ENCODE data around the gene PRDM2.
A peak's percentile ranks its signal among the peaks of the same experiment; 100 is the strongest.

PRDM2 gene

DNA sequence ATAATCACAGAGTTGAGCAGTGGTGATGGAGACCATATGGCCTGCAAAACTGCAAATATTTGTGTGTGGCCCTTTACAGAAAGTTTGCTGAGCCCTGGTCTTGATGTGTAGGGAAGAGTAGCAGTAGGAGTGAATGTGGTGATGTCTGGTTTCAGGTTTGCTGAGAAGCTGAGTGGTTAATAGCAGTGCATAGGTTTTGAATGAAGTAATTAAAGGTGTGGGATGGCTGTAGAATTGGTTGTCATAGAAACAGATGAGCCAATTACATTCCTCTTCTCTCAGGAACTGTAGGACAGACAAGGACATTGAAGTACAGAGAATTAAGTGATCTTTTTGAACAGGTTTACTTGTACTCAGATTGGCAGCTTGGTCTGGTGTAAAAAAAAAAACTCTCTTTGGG lies 37.4 kb downstream of the PRDM2 start:
- Histone ChIP-seq H3K79me2 (ENCODE audit: insufficient read depth, low read length) (peaks cover 49% of the 10 kb centered on the region), H3F3A (ENCODE audit: insufficient read depth, low read length) (no peaks in the 10 kb centered on the region), H3K4me3 (ENCODE audit: low read depth, low read length, poor library complexity, severe bottlenecking) (no peak overlapping the region), H3K27ac (ENCODE audit: low read depth, low read length, poor library complexity, severe bottlenecking) (peak overlapping the region; percentile 31), H3K9ac (ENCODE audit: low read length) (no peak overlapping the region), H2AFZ (ENCODE audit: low read length) (no peak overlapping the region), H3K9me2 (ENCODE audit: low read depth, low read length) (no peaks in the 10 kb centered on the region), H4K20me1 (ENCODE audit: insufficient read depth, low read length) (no peaks in the 10 kb centered on the region), H3K4me1 (ENCODE audit: insufficient read depth, low read length, severe bottlenecking) (peaks cover 77% of the 10 kb centered on the region), H3K27me3 (ENCODE audit: insufficient read depth, low read length) (no peaks in the 10 kb centered on the region), H3K36me3 (ENCODE audit: insufficient read depth, low read length) (peaks cover 69% of the 10 kb centered on the region; the same call in 1 of the 2 replicates), H3K4me2 (ENCODE audit: low read length) (no peak overlapping the region), H3K9me3 (ENCODE audit: low read length) (no peaks in the 10 kb centered on the region)
- TF ChIP-seq CTCF (IDR thresholded peaks at IDR 0.05; ENCODE audit: low read length) (no peak), EZH2 (IDR thresholded peaks at IDR 0.05; ENCODE audit: borderline replicate concordance, low read length) (no peak)

DNA sequence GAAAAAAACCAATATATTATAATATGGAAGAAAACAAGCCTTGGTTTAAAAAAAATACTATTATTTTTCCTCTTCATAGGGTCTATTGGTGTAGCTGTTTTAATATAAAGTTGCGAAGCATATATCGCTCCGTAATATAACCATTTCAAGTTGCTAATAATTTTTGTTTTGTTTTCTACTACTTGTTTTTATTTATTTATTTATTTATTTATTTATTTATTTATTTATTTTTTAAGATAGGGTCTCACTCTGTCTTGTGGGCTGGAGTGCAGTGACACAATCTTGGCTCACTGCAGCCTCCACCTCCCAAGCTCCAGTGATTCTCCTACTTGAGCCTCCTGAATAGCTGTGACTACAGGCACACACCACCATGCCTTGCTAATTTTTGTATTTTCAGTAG lies 46.4 kb downstream of the PRDM2 start:
- peak overlapping the region; percentile 89 for H3K27ac ChIP-seq (ENCODE audit: low read depth, low read length, poor library complexity, severe bottlenecking)
- H2AFZ ChIP-seq (ENCODE audit: low read length) = no peak overlapping the region
- no peaks in the 10 kb centered on the region for H3K9me2 ChIP-seq (ENCODE audit: low read depth, low read length)
- no peak overlapping the region for H3K9ac ChIP-seq (ENCODE audit: low read length)
- H3K4me2 ChIP-seq (ENCODE audit: low read length) = peak overlapping the region; percentile 25; the same call in 1 of the 2 replicates
- H3K4me1 ChIP-seq (ENCODE audit: insufficient read depth, low read length, severe bottlenecking) = peaks cover 35% of the 10 kb centered on the region
- peaks cover 31% of the 10 kb centered on the region for H3K79me2 ChIP-seq (ENCODE audit: insufficient read depth, low read length)
- H3K27me3 ChIP-seq (ENCODE audit: insufficient read depth, low read length) = no peaks in the 10 kb centered on the region
- H3K9me3 ChIP-seq (ENCODE audit: low read length) = no peaks in the 10 kb centered on the region
- TF ChIP-seq EZH2 (IDR thresholded peaks at IDR 0.05; ENCODE audit: borderline replicate concordance, low read length) (no peak), CTCF (IDR thresholded peaks at IDR 0.05; ENCODE audit: low read length) (no peak)
- H3F3A ChIP-seq (ENCODE audit: insufficient read depth, low read length) = no peaks in the 10 kb centered on the region
- H3K4me3 ChIP-seq (ENCODE audit: low read depth, low read length, poor library complexity, severe bottlenecking) = no peak overlapping the region
- H3K36me3 ChIP-seq (ENCODE audit: insufficient read depth, low read length) = peaks cover 47% of the 10 kb centered on the region
- H4K20me1 ChIP-seq (ENCODE audit: insufficient read depth, low read length) = peaks cover 5% of the 10 kb centered on the region; the same call in 1 of the 2 replicates

DNA sequence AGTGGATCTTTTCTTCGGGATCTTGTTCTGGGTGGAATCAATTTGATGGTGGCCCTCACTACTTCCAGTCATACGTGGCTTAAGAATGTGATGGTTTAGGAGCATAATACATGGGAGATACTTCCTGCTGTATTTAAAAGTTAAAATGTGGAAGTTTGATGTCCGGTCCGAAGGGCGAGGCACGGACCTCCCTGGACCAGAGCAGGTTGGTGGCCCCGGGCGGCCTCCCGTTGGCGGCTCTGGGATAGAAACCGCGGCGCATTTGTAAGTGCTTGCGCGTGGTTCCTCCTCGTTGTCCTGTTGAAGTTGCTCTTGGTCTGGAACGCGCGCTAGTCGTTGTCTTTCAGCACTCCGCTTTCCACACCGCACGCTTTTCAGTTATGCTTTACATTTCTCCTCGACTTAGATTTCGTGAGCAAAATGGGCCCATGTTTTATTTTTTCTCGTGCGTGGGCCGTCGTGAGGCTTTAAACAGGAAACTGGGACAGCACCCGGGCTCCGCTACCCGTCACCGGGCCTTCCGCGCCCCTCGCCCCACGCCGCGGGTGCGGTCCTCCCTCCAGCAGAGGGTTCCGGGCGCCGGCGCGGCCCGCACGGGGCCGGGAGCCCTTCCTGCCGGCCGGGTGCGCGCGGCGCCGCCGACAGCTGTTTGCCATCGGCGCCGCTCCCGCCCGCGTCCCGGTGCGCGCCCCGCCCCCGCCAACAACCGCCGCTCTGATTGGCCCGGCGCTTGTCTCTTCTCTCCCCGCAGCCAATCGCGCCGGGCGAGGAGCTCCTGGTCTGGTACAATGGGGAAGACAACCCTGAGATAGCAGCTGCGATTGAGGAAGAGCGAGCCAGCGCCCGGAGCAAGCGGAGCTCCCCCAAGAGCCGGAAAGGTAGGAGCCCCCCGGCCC lies 48.9 kb downstream of the PRDM2 start:
- peak overlapping the region; percentile 98 for H3K4me2 ChIP-seq (ENCODE audit: low read length)
- peaks cover 56% of the 10 kb centered on the region for H3K79me2 ChIP-seq (ENCODE audit: insufficient read depth, low read length)
- H3K9me2 ChIP-seq (ENCODE audit: low read depth, low read length) = no peaks in the 10 kb centered on the region
- peak overlapping the region; percentile 89 for H3K4me3 ChIP-seq (ENCODE audit: low read depth, low read length, poor library complexity, severe bottlenecking)
- H3K4me1 ChIP-seq (ENCODE audit: insufficient read depth, low read length, severe bottlenecking) = peaks cover 60% of the 10 kb centered on the region
- no peak; the same call in 1 of the 2 replicates for TF ChIP-seq CTCF (IDR thresholded peaks at IDR 0.05; ENCODE audit: low read length)
- no peak for TF ChIP-seq EZH2 (IDR thresholded peaks at IDR 0.05; ENCODE audit: borderline replicate concordance, low read length)
- H3K27me3 ChIP-seq (ENCODE audit: insufficient read depth, low read length) = no peaks in the 10 kb centered on the region
- H4K20me1 ChIP-seq (ENCODE audit: insufficient read depth, low read length) = peaks cover 9% of the 10 kb centered on the region
- H3K36me3 ChIP-seq (ENCODE audit: insufficient read depth, low read length) = peaks cover 46% of the 10 kb centered on the region
- H3K27ac ChIP-seq (ENCODE audit: low read depth, low read length, poor library complexity, severe bottlenecking) = peak overlapping the region; percentile 89
- H3F3A ChIP-seq (ENCODE audit: insufficient read depth, low read length) = no peaks in the 10 kb centered on the region
- no peak overlapping the region for H2AFZ ChIP-seq (ENCODE audit: low read length)
- peak overlapping the region; percentile 82 for H3K9ac ChIP-seq (ENCODE audit: low read length)
- H3K9me3 ChIP-seq (ENCODE audit: low read length) = no peaks in the 10 kb centered on the region

Measured in OCI-LY1 (cell line).